ENCODE data around the gene LRRC70. TPM values are rescaled to one million over a fixed set of nuclear protein-coding genes. Genes with fewer than 3 reads are reported as not detected.

Gene LRRC70
- total RNA-seq, 6 experiments from 2014 or later, result 0.13 to 0.50 (median 0.28) TPM

DNA sequence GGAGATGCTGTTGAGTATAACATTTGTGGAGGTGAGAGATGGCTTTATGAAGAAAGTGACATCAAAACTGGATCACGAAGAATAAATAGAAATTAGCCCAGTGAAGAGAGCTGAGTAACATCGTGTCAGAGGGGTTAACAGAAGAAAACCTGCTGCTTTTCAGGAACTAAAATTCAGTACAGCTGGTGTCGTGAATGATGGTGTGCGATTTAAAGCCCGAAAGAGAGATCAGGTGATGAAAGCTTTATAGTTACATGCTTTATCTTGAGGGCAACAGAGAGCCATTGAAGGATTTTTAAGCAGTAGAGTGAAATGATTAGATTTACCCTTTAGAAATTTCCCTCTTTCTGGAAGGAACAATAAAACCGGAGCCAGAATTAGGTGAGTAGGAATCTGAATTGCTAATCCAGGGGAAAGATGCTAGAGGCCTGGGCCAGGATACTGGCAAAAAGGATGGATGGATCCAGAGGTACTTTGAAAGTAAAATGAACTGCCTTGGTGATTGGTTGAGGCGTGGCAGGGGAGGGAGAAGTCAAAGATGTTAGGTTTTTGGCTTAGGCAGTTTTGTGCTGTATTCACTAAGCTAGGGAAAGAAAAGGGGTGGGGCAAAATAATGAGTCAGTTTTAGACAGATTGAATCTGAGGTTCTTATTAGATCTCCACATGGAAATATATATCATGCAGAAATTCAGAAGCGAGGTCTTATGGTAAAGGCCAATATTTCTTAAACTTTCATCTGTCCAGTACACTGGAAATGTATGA lies 3.4 kb downstream of the LRRC70 start:
- Mint-ChIP-seq H3K4me1 (ENCODE audit: low read depth) (peaks cover 35% of the 10 kb centered on the region), H3K9me3 (no peaks in the 10 kb centered on the region), H3K36me3 (ENCODE audit: low read depth) (no peaks in the 10 kb centered on the region), H3K27ac (no peak overlapping the region), H3K27me3 (ENCODE audit: insufficient read depth) (no peaks in the 10 kb centered on the region; the same call in 1 of the 2 replicates), H3K4me3 (no peak overlapping the region)
- DNase-seq, result peak; percentile 6
- TF ChIP-seq CTCF (IDR thresholded peaks at IDR 0.05), result no peak

GRCh38 chr5:62584391-62584790 lies 5.8 kb downstream of the LRRC70 start:
- no peak overlapping the region for H3K4me3 Mint-ChIP-seq
- DNase-seq, result no peak
- no peaks in the 10 kb centered on the region for H3K9me3 Mint-ChIP-seq
- H3K27me3 Mint-ChIP-seq (ENCODE audit: insufficient read depth), result peaks cover 1% of the 10 kb centered on the region; the same call in 1 of the 2 replicates
- H3K36me3 Mint-ChIP-seq (ENCODE audit: low read depth), result peaks cover 12% of the 10 kb centered on the region; the same call in 1 of the 2 replicates
- no peak for TF ChIP-seq CTCF (IDR thresholded peaks at IDR 0.05)
- no peak overlapping the region for H3K27ac Mint-ChIP-seq
- peaks cover 26% of the 10 kb centered on the region for H3K4me1 Mint-ChIP-seq (ENCODE audit: low read depth)

GRCh38 chr5:62585306-62585705 lies 6.7 kb downstream of the LRRC70 start:
- Mint-ChIP-seq H3K27me3 (ENCODE audit: insufficient read depth) (peaks cover 1% of the 10 kb centered on the region; the same call in 1 of the 2 replicates), H3K9me3 (no peaks in the 10 kb centered on the region), H3K4me3 (no peak overlapping the region), H3K36me3 (ENCODE audit: low read depth) (peaks cover 13% of the 10 kb centered on the region; the same call in 1 of the 2 replicates), H3K4me1 (ENCODE audit: low read depth) (peaks cover 26% of the 10 kb centered on the region), H3K27ac (peak overlapping the region; percentile 34; the same call in 1 of the 2 replicates)
- no peak for TF ChIP-seq CTCF (IDR thresholded peaks at IDR 0.05)
- no peak for DNase-seq

DNA sequence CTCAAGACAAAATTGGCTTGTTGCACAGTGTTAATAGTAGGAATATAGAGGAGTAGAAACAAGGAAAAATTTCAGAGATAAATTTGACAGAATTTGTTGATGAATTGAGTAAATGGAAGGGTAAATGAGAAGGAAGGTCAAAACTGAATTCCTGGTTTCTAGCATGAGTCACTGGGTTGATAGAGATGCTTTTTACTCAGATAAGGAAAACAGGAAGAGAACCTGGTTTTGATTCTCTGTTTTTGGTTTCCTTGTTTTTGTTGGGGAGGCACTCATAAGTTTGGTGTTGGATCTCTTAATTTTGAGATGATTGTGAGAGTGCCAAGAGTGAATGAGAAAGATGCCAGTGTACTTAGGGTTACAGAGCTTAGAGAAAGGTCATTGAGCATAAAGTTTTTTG lies 7.1 kb downstream of the LRRC70 start:
- Mint-ChIP-seq H3K4me1 (ENCODE audit: low read depth) (peaks cover 26% of the 10 kb centered on the region), H3K27me3 (ENCODE audit: insufficient read depth) (peaks cover 1% of the 10 kb centered on the region; the same call in 1 of the 2 replicates), H3K36me3 (ENCODE audit: low read depth) (peaks cover 13% of the 10 kb centered on the region; the same call in 1 of the 2 replicates), H3K9me3 (no peaks in the 10 kb centered on the region), H3K27ac (peak overlapping the region; percentile 34), H3K4me3 (no peak overlapping the region)
- DNase-seq, result no peak
- no peak for TF ChIP-seq CTCF (IDR thresholded peaks at IDR 0.05)

- Mint-ChIP-seq H3K36me3 (ENCODE audit: low read depth) (peaks cover 13% of the 10 kb centered on the region; the same call in 1 of the 2 replicates), H3K9me3 (no peaks in the 10 kb centered on the region), H3K27me3 (ENCODE audit: insufficient read depth) (peaks cover 1% of the 10 kb centered on the region; the same call in 1 of the 2 replicates), H3K27ac (no peak overlapping the region), H3K4me3 (no peak overlapping the region), H3K4me1 (ENCODE audit: low read depth) (peaks cover 15% of the 10 kb centered on the region)
- TF ChIP-seq CTCF (IDR thresholded peaks at IDR 0.05), result no peak
- no peak for DNase-seq
Measured at GRCh38 chr5:62587737-62588136, 9.1 kb downstream of the LRRC70 start.
